ENCODE data around the gene SDC4.

DNA sequence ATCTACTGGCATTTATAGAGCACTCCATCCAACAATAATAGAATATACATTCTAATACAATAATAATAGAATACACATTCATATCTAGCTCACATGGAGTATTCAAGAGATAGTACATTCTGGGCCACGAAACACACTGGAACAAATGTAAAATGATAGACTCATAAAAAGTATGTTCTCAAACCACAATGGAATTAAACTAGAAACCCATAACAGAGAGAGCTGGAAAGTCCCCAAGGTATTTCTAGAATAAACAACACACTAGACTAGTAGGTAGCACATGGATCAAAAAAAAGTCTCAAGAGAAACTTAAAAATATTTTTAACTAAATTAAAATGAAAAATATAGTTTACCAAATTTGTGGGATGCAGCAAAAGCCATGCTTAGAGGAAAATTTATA, 39.0 kb upstream of the SDC4 start:
- TF ChIP-seq GABPA (IDR thresholded peaks at IDR 0.05 in 1 of 2, conservative IDR thresholded peaks at IDR 0.05 in 1 of 2) (no peak), YY1 (IDR thresholded peaks at IDR 0.05) (no peak)
- TF ChIP-seq, protein P1, sequence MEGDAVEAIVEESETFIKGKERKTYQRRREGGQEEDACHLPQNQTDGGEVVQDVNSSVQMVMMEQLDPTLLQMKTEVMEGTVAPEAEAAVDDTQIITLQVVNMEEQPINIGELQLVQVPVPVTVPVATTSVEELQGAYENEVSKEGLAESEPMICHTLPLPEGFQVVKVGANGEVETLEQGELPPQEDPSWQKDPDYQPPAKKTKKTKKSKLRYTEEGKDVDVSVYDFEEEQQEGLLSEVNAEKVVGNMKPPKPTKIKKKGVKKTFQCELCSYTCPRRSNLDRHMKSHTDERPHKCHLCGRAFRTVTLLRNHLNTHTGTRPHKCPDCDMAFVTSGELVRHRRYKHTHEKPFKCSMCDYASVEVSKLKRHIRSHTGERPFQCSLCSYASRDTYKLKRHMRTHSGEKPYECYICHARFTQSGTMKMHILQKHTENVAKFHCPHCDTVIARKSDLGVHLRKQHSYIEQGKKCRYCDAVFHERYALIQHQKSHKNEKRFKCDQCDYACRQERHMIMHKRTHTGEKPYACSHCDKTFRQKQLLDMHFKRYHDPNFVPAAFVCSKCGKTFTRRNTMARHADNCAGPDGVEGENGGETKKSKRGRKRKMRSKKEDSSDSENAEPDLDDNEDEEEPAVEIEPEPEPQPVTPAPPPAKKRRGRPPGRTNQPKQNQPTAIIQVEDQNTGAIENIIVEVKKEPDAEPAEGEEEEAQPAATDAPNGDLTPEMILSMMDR (IDR thresholded peaks at IDR 0.05; ENCODE audit: low read depth, low read length, missing input control): no peak
- TF ChIP-seq, protein P2, sequence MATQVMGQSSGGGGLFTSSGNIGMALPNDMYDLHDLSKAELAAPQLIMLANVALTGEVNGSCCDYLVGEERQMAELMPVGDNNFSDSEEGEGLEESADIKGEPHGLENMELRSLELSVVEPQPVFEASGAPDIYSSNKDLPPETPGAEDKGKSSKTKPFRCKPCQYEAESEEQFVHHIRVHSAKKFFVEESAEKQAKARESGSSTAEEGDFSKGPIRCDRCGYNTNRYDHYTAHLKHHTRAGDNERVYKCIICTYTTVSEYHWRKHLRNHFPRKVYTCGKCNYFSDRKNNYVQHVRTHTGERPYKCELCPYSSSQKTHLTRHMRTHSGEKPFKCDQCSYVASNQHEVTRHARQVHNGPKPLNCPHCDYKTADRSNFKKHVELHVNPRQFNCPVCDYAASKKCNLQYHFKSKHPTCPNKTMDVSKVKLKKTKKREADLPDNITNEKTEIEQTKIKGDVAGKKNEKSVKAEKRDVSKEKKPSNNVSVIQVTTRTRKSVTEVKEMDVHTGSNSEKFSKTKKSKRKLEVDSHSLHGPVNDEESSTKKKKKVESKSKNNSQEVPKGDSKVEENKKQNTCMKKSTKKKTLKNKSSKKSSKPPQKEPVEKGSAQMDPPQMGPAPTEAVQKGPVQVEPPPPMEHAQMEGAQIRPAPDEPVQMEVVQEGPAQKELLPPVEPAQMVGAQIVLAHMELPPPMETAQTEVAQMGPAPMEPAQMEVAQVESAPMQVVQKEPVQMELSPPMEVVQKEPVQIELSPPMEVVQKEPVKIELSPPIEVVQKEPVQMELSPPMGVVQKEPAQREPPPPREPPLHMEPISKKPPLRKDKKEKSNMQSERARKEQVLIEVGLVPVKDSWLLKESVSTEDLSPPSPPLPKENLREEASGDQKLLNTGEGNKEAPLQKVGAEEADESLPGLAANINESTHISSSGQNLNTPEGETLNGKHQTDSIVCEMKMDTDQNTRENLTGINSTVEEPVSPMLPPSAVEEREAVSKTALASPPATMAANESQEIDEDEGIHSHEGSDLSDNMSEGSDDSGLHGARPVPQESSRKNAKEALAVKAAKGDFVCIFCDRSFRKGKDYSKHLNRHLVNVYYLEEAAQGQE (IDR thresholded peaks at IDR 0.05): no peak
- TF ChIP-seq, protein P3, sequence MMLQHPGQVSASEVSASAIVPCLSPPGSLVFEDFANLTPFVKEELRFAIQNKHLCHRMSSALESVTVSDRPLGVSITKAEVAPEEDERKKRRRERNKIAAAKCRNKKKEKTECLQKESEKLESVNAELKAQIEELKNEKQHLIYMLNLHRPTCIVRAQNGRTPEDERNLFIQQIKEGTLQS (IDR thresholded peaks at IDR 0.05): no peak
